ENCODE measurements around the gene PRKAG3.
"Not testable (repeated sequence)": the region's sequence is repeated elsewhere in the genome, so short reads cannot be mapped to it uniquely, and the experiment has no call there.

Gene PRKAG3

GRCh38 chr2:218780046-218780445 lies 51.6 kb downstream of the PRKAG3 start:
- DNase-seq, result no peak

- no peak for DNase-seq
Measured at GRCh38 chr2:218777276-218777990, 54.2 kb downstream of the PRKAG3 start.

DNA sequence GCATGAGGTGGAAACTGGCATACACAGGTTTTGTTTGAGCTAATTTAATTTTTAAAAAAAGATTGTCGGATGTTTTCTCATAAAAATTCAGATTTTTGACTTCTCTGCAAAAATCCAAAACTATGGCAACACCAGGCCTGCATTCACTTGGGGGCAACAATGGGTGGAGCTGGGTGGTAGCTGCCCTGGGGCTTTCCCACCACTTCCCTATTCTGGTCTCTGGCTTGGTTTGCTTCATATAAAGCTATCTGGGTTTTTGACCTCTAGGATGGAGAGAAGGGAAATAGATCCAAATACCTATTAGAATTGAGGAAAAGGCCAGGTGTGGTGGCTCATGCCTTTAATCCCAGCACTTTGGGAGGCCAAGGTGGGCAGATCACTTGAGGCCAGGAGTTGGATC lies 55.1 kb downstream of the PRKAG3 start:
- DNase-seq, result no peak

- no peak for DNase-seq
Measured at GRCh38 chr2:218773881-218774280, 57.7 kb downstream of the PRKAG3 start.

DNA sequence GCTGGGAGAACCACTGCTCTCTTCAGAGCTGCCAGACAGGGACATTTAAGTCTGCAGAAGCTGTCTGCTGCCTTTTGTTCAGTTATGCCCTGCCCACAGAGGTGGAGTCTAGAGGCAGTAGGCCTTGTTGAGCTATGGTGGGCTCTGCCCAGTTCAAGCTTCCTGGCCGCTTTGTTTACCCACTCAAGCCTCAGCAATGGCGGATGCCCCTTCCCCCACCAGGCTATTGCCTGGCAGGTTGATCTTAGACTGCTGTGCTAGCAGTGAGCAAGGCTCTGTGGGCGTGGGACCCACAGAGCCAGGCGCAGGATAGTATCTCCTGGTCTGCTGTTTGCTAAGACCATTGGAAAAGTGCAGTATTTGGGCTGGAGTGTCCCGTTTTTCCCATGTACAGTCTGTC lies 58.8 kb downstream of the PRKAG3 start:
- DNase-seq, result not testable (repeated sequence)

Measured in activated effector memory CD4-positive, alpha-beta T cell treated with anti-CD3 and anti-CD28 coated beads, Interleukin-2, amount 50 U/mL, for 16 hours (primary cell).